MM.1S (cell line): Measurements from ENCODE around the gene CSF3R.

ENCODE experiments used
- EZH2 ChIP-seq: fragments of 300-600 bp; sonication (generic); optimal IDR thresholded peaks from 2 replicates; pipeline ENCODE3; 2017; ENCODE audit warnings: low read depth, mild to moderate bottlenecking, antibody characterized with exemption, low read length, mixed read lengths
- TF ChIP-seq, protein P1 (sequence below): fragments of 300-600 bp; sonication (generic); IDR thresholded peaks from 2 replicates; pipeline ENCODE4 v1.5.1; 2016; ENCODE audit warnings: antibody characterized with exemption, low read length, mixed read lengths

DNA sequence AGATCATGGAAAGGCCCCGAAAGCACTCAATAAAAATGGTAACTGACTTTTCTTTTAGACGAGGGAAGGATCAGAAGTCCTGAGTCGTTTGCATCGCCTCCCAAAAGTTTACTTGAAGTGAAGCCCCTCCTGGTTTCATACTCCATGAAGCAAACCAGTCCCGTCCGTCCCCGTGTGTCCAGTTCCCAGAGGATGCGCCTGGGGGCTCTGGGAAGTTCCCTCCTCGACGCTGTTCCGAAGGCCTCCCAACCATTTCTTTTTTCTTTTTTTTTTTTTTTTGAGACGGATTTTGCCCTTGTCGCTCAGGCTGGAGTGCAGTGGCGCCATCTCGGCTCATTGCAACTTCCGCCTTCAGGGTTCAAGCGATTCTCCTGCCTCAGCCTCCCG, 31.8 kb downstream of the CSF3R start:
- TF ChIP-seq, protein P1, sequence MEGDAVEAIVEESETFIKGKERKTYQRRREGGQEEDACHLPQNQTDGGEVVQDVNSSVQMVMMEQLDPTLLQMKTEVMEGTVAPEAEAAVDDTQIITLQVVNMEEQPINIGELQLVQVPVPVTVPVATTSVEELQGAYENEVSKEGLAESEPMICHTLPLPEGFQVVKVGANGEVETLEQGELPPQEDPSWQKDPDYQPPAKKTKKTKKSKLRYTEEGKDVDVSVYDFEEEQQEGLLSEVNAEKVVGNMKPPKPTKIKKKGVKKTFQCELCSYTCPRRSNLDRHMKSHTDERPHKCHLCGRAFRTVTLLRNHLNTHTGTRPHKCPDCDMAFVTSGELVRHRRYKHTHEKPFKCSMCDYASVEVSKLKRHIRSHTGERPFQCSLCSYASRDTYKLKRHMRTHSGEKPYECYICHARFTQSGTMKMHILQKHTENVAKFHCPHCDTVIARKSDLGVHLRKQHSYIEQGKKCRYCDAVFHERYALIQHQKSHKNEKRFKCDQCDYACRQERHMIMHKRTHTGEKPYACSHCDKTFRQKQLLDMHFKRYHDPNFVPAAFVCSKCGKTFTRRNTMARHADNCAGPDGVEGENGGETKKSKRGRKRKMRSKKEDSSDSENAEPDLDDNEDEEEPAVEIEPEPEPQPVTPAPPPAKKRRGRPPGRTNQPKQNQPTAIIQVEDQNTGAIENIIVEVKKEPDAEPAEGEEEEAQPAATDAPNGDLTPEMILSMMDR = no peak
- TF ChIP-seq EZH2 = no peak
